Esophagus squamous epithelium (tissue), 4 donors: ENCODE measurements around the gene CCZ1B.
"Not testable (repeated sequence)": the region's sequence is repeated elsewhere in the genome, so short reads cannot be mapped to it uniquely, and the experiment has no call there.

ENCODE experiments used
- POLR2A ChIP-seq, 4 donors: fragments of 450-650 bp; IDR thresholded peaks; one replicate each; pipeline ENCODE4 v1.6.1; 2017; ENCODE audit warnings: antibody characterized with exemption in 4 of 4, mild to moderate bottlenecking in 4 of 4, moderate library complexity in 3 of 4
- TF ChIP-seq, protein P1 (sequence below), 6 experiments: fragments of 450-650 bp in 4 of 6; fragments of 200-600 bp in 2 of 6; sonication (generic) in 2 of 6; IDR thresholded peaks; one replicate each; pipeline ENCODE4 v1.5.1; 2016 to 2019; ENCODE audit warnings: antibody characterized with exemption in 6 of 6, mild to moderate bottlenecking in 4 of 6, moderate library complexity in 4 of 6

GRCh38 chr7:6843654-6844053 is 17.6 kb upstream of the CCZ1B start:
- TF ChIP-seq, protein P1, sequence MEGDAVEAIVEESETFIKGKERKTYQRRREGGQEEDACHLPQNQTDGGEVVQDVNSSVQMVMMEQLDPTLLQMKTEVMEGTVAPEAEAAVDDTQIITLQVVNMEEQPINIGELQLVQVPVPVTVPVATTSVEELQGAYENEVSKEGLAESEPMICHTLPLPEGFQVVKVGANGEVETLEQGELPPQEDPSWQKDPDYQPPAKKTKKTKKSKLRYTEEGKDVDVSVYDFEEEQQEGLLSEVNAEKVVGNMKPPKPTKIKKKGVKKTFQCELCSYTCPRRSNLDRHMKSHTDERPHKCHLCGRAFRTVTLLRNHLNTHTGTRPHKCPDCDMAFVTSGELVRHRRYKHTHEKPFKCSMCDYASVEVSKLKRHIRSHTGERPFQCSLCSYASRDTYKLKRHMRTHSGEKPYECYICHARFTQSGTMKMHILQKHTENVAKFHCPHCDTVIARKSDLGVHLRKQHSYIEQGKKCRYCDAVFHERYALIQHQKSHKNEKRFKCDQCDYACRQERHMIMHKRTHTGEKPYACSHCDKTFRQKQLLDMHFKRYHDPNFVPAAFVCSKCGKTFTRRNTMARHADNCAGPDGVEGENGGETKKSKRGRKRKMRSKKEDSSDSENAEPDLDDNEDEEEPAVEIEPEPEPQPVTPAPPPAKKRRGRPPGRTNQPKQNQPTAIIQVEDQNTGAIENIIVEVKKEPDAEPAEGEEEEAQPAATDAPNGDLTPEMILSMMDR (IDR thresholded peaks at IDR 0.05): not testable (repeated sequence)
- TF ChIP-seq POLR2A (IDR thresholded peaks at IDR 0.05): not testable (repeated sequence)
